K562 (cell line): ENCODE data around the gene CEP128. TPM values are rescaled to one million over a fixed set of nuclear protein-coding genes. Genes with fewer than 3 reads are reported as not detected.

Experiments used
- CC2D1A ChIP-seq: fragments of 450-650 bp; IDR thresholded peaks from 2 replicates; pipeline ENCODE4 v1.6.1; 2017; ENCODE audit warnings: mild to moderate bottlenecking
- polyA plus RNA-seq, 8 experiments: library from polyadenylated mRNA; depleted of rRNA in 4 of 8; stranded (reverse) in 5 of 8; unstranded in 3 of 8; fragments of >200 nt; fragmentation: Nextera tagmentation in 2 of 8; fragmentation: Illumina TruSeq in 1 of 8; extraction: Ambion mirVana in 2 of 8; extraction: Trizol in 1 of 8; gene quantifications; 2 replicates each; pipeline versions ENCODE4 v1.2.1 to v1.2.3, GENCODE V29; 2011 to 2014; ENCODE audit warnings: inconsistent platforms in 1 of 8, missing spikeins in 1 of 8
- total RNA-seq, 7 experiments: library from RNA; depleted of rRNA in 6 of 7; stranded (reverse); fragments of >200 nt in 6 of 7; fragmentation: Illumina TruSeq in 2 of 7; extraction: Trizol in 2 of 7; gene quantifications; 2 replicates each; pipeline versions ENCODE4 v1.2.1 to v1.2.3, GENCODE V29; 2011 to 2021; ENCODE audit warnings: low replicate concordance in 1 of 7
- TF ChIP-seq, protein P1 (sequence below), 2 experiments: fragments of 450-650 bp; IDR thresholded peaks; 2 replicates each; pipeline ENCODE4 v1.6.1; 2016; ENCODE audit warnings: mild to moderate bottlenecking in 2 of 2, borderline replicate concordance in 1 of 2, low read depth in 1 of 2, moderate library complexity in 1 of 2

CEP128 gene
- total and polyA plus RNA-seq, 9 of the 15 experiments (the other 6 are each of a cell fraction or from before 2014, with no cell fraction given), result 2.3 to 9.2 (median 4.6) TPM

DNA sequence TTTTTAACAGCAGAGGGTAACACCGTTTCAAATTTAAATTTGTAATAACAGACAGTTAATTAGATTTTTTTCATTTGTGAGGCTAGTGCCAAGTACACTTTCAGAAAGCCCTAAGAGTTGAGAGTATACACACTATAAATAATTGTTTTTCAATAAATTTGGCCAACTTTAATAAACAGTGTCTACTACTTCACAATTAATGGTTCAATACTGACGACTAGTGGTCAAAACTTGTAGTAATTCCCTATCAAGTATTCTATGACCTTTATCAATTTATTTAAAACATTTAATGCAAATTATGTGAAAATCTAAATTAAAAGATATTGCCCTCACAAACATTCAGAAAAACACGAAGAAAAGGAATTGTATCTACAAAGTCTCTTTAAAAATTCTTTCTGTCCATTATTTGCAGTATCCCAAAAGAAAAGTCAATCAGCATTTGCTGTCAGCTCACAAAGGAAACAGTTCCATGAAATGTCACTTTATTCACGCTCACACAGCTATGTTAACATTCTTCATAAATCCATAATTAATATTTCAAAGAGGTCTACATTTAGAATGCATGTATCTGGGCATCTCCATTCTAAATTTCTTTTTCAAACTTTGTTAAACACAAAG, 91.2 kb downstream of the CEP128 start (continued):
- TF ChIP-seq, protein P1, sequence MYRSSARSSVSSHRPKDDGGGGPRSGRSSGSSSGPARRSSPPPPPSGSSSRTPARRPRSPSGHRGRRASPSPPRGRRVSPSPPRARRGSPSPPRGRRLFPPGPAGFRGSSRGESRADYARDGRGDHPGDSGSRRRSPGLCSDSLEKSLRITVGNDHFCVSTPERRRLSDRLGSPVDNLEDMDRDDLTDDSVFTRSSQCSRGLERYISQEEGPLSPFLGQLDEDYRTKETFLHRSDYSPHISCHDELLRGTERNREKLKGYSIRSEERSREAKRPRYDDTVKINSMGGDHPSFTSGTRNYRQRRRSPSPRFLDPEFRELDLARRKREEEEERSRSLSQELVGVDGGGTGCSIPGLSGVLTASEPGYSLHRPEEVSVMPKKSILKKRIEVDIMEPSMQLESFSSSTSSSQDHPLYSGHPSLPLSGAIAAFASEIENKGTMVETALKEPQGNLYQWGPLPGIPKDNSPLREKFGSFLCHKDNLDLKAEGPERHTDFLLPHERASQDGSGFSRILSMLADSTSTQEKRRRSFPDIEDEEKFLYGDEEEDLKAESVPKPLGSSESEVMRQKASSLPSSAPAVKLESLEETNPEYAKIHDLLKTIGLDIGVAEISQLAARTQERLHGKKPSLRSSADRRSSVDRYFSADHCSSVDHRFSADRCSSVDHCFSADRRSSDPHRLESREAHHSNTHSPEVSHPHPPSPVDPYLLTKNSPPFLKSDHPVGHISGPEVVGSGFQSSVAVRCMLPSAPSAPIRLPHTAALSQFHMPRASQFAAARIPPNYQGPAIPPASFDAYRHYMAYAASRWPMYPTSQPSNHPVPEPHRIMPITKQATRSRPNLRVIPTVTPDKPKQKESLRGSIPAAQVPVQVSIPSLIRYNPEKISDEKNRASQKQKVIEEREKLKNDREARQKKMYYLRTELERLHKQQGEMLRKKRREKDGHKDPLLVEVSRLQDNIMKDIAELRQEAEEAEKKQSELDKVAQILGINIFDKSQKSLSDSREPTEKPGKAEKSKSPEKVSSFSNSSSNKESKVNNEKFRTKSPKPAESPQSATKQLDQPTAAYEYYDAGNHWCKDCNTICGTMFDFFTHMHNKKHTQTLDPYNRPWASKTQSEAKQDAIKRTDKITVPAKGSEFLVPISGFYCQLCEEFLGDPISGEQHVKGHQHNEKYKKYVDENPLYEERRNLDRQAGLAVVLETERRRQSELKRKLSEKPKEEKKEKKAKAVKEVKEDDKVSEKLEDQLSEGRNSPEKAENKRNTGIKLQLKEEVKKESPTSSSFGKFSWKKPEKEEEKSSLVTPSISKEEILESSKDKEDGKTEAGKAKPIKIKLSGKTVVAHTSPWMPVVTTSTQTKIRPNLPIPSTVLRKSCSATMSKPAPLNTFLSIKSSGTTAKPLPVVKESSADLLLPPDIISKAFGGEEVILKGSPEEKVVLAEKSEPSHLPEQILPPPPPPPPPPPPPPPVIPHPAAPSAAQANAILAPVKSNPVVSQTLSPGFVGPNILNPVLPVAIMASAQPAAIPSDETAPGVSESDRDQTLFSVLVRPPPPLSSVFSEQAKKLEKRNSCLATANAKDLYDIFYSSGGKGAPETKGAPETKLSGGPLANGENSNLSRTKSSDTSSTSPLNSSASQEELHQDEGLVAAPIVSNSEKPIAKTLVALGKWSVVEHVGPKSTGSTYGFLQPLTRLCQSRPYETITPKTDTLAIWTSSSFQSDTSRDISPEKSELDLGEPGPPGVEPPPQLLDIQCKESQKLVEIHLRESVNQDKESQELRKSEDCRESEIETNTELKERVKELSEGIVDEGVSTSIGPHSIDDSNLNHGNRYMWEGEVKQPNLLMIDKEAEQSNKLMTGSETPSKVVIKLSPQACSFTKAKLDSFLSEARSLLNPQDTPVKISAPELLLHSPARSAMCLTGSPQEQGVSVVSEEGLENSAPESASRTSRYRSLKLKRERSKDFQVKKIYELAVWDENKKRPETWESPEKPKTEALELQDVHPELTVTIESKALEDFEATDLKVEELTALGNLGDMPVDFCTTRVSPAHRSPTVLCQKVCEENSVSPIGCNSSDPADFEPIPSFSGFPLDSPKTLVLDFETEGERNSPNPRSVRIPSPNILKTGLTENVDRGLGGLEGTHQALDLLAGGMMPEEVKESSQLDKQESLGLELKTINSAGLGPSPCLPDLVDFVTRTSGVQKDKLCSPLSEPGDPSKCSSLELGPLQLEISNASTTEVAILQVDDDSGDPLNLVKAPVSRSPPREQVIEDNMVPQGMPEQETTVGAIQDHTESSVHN (IDR thresholded peaks at IDR 0.05; ENCODE audit: borderline replicate concordance in 1 of 2, low read depth in 1 of 2), result no peak
- TF ChIP-seq CC2D1A, result no peak
- TF ChIP-seq, all 486 proteins: peak for 3
